NCI-H2196 (cell line): Measurements from ENCODE around the gene ZNF638.
"Not testable (repeated sequence)": the region's sequence is repeated elsewhere in the genome, so short reads cannot be mapped to it uniquely, and the experiment has no call there.

Experiments
- DNase-seq: peaks from one replicate; lab custom pipeline; 2025; ENCODE audit not compliant: unreplicated experiment; lab: John Stamatoyannopoulos, UW

The ZNF638 gene

DNA sequence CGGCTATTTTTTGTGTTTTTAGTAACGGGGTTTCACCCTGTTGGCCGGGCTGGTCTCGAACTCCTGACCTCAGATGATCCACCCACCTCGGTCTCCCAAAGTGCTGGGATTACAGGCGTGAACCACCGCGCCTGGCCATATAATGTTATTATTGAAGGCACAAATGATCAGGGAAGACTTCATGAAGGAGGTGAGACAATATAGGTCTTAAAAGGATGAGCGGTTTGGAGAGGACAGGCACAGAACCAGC lies 326 bp upstream of the ZNF638 start:
- DNase-seq = not testable (repeated sequence)

DNA sequence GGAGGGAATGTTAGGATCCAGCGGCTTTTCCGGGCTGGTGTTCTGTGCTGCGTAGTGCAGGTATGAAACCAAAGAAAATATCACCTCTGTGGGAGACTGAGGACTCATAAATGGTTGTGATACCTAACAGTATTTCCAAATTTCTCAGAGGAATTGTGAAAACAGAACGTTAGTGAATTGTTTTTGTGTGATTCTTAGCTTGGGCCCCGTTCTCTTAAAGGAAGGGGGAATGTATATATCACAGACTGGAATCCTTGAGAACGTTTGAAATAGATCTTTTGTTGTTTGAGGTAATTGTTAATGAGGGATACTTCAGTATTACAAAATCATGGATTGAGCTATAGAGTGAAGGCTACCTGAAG lies 834 bp downstream of the ZNF638 start:
- DNase-seq = no peak

DNA sequence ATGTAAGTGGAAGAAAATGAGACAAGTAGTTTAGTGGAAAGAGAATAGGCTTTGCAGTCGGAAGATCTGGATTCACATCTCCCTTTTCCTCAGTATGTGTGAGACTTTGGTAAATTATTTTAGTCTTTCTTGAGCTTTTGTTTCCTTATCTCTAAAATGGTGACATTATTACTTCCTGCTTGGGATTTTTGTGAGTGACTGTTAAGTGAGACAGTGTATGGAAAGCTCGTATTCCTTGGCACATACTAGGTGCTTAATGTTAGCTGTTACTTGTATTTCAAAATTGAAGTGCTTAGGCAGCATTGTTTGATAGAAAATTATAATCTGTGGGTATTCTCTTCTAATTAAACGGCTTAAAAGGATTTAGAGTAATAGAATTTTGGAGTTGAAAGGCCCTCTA lies 2.0 kb downstream of the ZNF638 start:
- DNase-seq = no peak

DNA sequence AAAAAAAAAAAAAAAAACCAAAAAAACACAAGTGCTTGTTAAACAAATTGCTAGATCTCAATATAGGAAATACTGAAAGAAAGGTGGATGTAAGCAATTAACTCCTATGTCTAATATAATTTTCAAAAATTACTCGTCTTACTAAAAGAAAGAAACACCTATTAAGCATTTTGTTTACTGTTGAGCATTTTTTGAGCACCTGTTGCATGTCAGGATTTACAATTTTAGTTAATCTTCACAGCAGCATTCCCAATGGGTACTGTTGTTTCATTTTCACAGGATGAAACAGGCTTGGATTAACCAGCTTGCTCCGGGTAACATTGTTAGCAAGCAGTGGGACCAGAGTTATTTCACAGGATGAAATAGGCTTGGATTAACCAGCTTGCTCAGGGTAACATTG lies 4.8 kb downstream of the ZNF638 start:
- no peak for DNase-seq

DNA sequence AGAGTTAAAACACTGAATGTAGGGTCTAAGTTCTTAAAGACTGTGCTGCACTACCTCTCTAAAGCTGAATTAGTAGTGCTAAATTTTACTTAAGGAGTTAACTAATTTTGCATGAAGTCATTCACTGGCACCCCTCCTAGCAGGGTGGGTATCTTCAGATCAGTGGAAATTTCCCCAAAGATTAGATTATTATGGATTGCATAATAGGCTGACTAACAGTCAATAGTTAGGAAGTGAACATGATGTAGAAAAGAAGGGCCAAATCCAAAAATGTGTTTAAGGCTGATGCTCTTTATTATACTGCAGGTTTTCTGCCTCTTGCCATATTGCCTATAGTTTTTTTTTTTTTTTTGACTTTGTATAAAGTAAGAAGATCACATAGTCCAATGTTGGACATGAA lies 5.2 kb downstream of the ZNF638 start:
- DNase-seq = no peak

DNA sequence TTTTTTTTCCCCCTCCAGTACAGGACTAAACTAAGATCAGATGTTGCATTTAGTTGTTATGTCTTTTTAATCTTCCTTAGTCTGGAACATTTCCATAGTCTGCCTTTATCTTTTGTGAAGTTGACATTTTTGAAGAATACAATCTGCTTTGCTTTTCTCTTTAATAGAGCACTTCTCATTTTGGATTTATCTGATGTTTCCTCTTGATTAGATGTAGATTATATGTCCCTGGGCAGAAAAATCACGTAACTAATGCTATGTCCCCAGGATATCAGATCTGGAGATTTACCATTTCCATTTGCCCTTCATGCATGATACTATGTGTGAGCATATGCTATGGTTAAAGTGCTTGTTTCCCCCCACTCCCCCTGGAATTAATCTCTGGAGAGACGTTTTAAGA lies 6.2 kb downstream of the ZNF638 start:
- DNase-seq = no peak

DNA sequence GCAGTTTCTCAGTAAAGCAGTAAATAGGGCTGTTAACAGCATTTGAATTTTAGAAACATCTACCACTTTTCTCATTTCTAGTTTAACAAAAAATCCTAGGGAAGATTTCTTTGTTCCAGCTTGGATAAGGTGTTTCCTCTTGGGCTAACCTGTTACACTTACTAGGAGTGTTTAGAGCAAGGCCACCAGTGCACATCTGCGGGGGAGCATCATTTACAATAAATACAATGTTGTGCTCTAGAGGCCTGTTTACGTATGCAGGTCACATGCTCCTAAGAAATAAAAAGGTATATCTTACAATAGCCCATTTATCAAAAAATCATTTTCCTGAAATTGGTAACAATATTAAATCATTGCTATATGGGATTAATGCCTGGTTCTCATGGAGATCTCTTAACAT lies 8.1 kb downstream of the ZNF638 start:
- DNase-seq = no peak

DNA sequence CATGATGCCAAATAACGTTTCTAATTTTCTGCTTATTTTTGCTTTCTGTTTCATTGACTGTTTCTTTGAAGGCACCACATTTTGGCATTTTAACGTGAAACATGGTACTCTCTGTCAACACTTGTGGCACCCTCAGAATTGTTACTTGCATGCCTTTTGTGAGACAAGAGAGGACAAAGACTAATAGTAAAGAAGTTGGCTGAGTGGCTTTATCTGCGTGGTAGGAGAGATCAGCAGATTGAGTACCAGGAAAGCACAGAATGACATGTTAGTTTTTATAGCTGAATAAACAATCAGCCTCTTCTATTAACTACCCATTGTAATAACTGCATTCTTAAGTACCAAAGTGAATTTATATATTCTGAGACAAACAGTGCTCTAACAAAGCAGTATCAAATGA lies 8.6 kb downstream of the ZNF638 start:
- DNase-seq = no peak

DNA sequence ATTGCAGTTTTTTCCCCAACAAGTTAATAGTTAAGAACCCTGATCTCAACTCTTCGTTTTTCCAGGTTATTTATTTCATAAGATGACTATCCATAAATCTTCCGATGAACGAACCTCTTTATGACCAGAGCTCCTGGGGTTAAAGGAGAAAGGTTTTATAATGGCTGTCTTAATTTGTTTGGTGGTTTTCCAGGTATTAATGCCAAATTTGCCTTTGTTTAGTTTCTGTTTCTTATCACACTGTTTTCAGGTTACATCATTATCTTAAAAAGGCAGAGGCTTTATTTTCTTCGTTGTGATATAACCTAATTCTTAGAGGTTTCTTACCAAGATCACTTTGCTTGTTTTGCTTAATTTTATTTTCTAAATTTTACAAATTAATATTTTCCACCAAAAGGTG lies 10.1 kb downstream of the ZNF638 start:
- no peak for DNase-seq

DNA sequence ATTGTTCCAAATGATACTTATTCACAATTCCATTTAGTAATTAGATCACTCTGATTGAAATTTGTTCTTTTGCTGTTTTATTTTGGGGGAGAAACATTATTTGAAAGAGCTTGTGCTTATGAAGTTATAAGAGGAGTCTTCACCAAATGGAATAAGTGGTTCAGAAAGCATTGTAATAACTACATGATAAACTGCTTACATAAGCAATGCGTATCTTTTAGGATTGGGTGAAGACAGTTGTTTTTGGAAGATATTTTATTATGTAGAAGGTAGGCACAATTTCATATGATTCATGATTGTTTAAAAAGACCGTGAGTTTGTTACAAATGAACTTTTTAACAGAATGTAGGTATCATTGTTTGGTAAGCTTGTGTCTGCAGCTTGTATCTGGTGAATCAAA lies 14.5 kb downstream of the ZNF638 start:
- no peak for DNase-seq

DNA sequence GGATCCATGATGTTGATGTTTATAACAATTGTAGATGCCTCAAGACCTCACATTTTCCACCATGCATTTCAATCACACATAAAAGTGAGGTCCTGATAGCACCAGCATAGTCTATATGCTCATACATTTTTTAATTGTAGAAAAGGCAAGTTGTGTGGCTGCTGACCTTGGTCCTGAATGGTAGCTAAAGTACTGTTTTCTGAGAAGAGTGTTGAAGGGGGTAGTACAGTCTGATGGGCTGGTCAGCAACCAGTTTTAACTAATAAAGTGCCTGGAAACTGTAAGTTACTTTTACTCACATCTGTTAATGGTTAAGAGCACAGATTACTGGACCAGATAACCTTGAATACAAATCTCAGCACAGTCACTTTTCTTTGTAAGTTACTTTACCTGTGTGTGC lies 15.9 kb downstream of the ZNF638 start:
- no peak for DNase-seq

DNA sequence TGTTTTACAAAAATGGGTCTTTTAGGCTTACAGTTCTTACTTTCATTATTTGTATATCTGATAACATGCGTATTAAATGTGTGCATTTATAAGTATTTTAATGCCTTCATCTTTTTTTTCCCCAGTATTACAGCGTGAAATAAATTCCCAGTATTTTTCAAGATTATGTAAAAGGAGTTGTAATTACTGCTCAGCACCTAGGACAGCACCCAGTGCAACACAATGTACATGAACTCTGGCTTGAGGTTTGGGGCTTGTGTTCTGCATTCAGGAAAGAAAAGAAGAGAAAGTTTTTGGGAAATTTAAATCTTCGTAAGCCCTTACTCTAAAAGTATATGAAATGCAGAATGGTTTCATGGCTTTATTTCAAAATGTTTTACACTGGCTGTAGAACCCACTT lies 16.7 kb downstream of the ZNF638 start:
- no peak for DNase-seq

DNA sequence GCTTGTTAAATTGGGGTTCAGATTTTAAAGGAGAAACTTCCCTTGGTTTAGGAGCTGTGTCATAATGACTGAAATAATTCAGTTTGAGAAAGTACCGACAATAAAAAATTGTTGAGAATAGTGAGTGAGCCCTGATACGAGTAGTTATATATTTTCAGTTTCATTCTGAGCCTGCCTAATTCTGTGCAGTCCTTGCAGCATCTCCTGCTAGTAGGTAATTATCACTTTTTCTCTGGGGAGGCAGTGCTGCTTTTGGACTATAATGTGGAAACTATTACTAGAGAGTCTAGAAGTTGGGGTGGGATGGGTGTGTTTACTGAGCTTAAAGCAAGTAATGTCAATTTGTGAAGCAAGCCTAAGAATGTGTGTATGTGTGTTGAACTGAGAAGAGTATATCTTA lies 21.7 kb downstream of the ZNF638 start:
- DNase-seq = no peak

DNA sequence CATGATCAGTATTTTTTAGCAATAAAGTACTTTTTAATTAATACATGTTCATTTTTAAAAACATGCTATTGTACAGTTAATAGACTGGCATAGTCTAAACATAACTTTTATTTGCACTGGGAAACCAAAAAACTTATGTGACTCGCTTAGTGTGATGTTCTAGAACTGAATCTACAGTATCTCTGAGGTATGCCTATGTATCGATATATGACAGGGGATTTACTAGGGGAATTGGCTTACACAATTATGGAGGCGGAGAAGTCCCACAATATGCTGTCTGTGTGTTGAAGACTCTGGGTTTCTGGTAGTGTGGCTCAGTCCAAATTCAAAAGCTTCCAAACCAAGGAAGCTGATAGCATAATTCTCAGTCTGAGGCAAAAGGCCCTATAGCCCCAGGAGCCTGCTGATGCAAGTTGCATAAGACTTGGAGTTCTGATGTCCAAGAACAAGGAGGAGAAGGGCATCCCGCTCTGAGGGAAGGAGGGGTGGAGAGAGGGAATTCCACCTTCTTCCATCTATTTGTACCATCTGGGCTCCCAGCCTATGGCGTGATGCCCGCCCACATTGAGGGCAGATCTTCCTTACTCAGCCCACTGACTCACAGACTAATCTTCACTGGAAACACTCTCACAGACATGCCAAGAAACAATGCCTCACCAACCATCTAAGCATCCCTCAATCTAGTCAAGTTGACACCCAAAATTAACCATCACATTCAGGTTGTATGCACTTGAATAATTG lies 27.5 kb downstream of the ZNF638 start:
- no peak for DNase-seq

DNA sequence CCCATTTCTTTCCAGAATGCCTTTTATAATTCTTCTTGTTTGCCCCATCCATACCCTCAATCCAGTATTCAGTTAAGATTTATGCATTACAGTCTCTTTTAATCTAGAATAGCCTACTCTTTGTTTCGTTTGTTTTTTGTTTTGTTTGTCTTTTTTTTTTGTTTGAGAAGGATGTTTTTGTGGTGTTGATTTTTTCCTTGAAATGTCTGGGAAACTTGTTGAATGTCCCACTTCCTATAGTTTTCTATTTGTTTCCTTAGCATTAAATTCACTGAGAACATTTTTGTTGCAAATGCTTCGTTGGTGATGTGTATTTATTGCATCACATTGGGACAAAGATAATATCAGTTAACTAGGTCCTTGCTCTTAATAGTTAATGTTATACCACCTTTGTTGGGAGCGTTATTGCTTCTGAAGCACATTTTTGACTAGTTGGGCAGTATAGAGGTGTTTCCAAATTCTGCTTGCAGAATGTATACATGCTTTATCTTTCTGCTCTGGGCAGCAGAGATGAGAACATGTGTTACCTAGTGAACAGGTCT lies 28.9 kb downstream of the ZNF638 start:
- no peak for DNase-seq

DNA sequence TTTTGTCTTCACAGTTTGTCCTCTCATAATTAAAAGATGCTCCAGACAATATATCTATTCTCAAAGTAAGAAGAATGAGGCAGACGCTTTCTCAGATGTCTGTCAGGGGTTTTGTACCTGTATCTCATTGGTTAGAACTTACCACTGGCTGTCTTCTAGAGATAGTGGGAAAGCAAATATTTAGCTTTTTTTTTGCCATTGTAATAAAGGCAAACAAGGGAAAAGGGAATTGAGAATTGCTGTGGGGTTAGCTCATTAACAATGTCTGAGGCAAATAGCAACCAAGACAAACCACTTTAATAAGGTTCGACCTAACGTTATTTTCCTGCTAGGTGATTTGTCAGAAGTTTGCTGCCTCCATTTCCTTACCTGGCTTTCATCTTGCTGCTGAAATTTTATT lies 30.0 kb downstream of the ZNF638 start:
- DNase-seq = no peak

DNA sequence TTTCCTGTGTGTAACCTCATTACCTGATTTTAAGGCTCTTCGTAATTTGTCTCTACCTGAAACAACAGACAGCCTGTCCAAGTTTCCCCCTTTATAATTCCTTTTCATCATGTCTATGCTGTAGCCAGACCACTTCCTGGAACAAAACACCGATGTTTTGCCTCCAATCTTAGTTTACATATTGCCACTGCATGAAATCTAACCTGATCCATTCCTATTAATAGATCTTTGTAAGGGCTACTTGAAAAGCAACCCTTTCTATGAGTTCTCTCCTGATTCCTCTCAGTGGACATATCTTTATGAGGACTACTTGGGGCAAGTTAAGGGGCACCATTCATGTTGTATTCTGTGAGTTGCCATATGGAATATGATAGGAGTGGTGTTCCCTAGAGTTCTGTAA lies 30.9 kb downstream of the ZNF638 start:
- no peak for DNase-seq

DNA sequence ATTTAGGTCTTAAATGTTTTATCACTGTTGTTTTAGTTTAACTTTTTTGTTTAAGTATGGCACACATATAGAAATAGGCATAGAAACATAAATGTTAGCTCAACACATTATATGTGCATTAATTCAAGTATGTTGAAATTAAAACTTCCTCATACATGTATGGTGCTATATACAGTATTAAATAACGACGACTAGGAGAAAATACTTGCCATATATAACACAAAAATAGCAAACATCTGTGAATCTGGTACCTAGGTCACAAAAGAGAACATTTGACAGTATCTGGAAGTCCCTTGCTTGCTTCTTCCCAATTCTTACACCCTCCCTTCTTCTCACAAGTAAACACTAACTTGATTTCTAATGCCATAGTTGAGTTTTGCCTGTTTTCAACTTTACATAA lies 38.4 kb downstream of the ZNF638 start:
- DNase-seq = no peak

DNA sequence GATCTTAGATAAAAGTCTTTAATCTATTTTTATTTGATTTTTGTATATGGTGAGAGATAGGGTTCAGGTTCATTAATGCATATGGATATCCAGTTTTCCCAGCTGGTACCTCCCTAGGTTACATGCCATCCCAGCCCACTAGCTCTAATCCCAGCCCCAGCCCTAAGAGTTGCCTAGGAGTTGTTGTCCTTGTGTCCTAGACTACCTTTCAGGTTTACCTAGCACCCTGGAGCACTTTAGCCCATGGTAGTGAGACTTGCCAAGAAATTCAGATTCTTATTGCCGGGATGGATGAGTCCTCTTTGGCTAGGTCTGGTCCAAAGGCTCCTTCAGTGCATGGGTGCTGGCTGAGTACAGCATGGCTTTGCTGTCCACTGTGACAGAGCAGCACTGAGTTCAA lies 40.5 kb downstream of the ZNF638 start:
- DNase-seq = no peak

DNA sequence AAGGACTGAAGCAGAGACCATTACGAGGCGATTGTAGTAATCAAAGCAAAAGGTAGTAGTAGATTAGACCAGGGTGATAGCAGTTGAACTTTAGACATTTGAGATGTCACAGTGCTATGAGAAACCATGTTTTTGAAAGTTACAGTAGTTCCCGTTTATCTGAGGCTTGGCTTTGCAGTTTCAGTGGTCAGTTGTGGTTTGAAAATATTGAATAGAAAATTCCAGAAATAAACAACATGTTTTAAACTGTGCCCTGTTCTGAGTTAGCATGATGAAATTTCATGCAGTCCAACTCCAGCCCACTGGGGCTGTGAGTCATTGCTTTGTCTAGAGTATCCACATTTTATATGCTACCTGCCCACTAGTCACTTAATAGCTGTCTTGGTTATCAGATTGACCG lies 47.5 kb downstream of the ZNF638 start:
- DNase-seq = no peak

DNA sequence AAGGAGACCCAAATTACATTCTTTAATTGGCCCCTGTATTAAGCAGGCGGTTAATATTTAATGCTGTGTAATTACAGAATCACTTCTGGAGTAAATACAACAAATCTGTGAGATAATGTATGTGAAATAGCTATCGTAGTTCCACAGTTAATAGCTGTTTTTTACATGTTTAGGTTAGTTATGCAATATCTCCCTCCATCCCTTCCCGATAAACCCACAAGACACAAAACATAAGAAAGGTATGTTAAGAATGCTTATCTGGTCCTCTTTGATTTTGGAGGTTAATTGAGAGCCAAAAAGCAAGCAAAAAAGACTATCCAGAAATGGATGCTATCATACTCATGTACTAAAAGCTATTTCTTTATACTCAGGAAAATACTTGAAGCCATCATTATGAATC lies 49.1 kb downstream of the ZNF638 start:
- DNase-seq = no peak

DNA sequence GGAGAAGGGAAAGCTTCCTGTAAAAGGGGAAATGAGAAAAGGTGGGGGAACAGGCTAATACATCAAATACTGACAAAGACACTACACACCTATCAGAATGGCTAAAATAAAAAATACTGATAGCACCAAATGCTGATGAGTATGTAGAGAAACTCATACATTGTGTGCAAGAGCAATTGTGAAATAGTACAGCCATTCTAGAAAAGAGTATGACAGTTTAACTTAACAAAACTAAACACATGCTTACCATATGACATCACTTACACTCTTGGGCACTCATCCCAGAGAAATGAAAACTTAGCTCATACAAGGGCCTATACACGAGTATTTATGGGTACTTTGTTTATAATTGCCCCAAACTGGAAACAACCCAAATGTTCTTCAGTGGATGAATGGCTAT lies 53.4 kb downstream of the ZNF638 start:
- DNase-seq = no peak

DNA sequence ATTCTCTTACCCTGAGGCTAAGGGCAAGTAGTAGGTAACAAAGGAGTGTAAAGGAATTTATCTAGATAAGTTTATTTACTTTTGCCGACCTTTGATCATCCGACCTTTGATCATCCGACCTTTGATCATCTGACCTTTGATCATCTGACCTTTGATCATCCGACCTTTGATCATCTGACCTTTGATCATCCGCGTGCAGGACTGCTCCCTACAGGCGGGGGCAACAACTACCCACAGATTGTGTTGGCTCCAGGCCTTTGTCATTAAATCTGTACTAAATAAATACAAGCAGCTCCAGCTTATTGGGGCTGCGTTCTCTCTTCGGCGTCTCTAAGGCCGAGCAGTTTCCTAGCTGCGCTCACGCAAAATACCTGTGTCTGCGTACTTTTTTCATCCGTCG lies 56.6 kb downstream of the ZNF638 start:
- DNase-seq = no peak
